PC-3 (cell line): ENCODE measurements around the gene DBNDD1.

ENCODE experiments used
- EZH2 ChIP-seq: fragments of 300-600 bp; sonication (generic); IDR thresholded peaks from one replicate; pipeline ENCODE4 v1.6.1; 2017; ENCODE audit warnings: antibody characterized with exemption, mild to moderate bottlenecking, low read length; ENCODE audit not compliant: unreplicated experiment
- EZH2phosphoT487 ChIP-seq: fragments of 300-600 bp; sonication (generic); IDR thresholded peaks from 2 replicates; pipeline ENCODE4 v1.6.1; 2018; ENCODE audit warnings: mild to moderate bottlenecking, antibody characterized with exemption, low read length, borderline replicate concordance
- TF ChIP-seq, protein P1 (sequence below): fragments of 300-600 bp; sonication (generic); conservative IDR thresholded peaks from 2 replicates; pipeline ENCODE4 v1.5.1; 2017; ENCODE audit warnings: antibody characterized with exemption, low read depth, mild to moderate bottlenecking, low read length

DNA sequence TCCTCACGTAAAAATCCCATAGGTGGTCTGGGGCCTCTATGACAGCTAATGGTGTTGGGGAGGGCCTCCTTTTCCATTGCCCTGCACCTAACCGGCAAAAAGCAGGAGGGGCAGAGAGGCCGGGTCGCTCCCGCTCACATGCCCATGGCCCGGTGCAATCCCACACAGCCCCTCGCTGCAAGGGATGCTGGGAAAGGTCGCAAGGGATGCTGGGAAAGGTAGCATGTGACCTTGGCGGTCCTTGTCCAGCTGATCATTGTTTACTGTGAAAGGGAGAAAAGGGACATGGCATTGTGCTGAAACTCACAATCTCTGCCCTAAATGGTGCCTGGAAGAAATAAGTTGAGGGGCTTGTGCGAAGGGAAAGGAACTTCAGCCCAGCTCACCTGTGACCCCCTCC lies 60.7 kb downstream of the DBNDD1 start:
- TF ChIP-seq EZH2, result no peak
- TF ChIP-seq, protein P1, sequence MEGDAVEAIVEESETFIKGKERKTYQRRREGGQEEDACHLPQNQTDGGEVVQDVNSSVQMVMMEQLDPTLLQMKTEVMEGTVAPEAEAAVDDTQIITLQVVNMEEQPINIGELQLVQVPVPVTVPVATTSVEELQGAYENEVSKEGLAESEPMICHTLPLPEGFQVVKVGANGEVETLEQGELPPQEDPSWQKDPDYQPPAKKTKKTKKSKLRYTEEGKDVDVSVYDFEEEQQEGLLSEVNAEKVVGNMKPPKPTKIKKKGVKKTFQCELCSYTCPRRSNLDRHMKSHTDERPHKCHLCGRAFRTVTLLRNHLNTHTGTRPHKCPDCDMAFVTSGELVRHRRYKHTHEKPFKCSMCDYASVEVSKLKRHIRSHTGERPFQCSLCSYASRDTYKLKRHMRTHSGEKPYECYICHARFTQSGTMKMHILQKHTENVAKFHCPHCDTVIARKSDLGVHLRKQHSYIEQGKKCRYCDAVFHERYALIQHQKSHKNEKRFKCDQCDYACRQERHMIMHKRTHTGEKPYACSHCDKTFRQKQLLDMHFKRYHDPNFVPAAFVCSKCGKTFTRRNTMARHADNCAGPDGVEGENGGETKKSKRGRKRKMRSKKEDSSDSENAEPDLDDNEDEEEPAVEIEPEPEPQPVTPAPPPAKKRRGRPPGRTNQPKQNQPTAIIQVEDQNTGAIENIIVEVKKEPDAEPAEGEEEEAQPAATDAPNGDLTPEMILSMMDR, result no peak
- TF ChIP-seq EZH2phosphoT487, result no peak
